Raji (cell line): ENCODE results near the gene BHMT.

Experiments
- POLR2A ChIP-seq: IDR thresholded peaks from 2 replicates; pipeline ENCODE4 v1.6.1; 2011; ENCODE audit warnings: low read depth, low read length, control low read depth; ENCODE audit not compliant: insufficient read depth

BHMT gene

DNA sequence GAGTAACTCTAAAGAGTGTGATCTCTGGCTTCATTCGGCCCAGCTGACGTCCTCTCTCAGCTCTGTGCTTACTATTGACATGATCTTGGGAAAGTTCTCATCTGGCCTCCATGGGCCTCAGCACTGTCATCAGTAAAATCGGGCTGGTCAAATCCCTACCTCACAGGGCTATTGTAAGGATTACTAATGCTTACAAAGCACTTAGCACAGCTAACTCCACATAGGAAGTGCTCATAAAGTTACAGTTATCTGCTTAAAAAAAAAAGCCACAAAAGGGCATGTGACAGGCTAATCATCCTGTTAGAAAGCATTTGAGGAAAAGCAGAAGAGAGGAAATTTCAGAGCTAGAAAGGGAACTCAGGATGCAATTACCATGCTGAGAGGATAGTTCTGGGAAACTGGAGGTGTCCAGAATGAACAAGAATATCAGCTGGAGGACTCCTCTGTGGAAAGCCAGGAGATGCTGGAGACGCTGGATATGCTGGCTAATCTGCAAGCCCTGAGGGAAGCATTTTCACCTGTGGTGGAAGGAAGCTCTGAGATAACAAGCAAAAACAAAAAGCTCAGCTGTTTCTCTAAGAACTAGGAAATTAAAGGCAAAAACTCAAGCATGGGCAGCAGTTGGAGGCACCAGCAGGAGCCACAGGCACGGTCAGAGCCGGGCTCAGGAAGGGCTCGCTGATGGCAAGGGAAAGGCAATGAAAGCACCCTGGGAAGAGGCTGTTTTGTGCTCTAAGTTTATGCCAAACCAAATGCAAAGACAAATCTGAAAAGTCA lies 4.4 kb upstream of the BHMT start:
- no peak for TF ChIP-seq POLR2A

GRCh38 chr5:79108086-79108485 lies 3.5 kb upstream of the BHMT start:
- no peak for TF ChIP-seq POLR2A

GRCh38 chr5:79108792-79109191 lies 2.8 kb upstream of the BHMT start:
- TF ChIP-seq POLR2A = no peak

- no peak for TF ChIP-seq POLR2A
Observed at GRCh38 chr5:79109527-79110492, 1.8 kb upstream of the BHMT start.

- no peak for TF ChIP-seq POLR2A
Observed at GRCh38 chr5:79111960-79112702, 522 bp downstream of the BHMT start.

GRCh38 chr5:79112703-79113058 lies 1.1 kb downstream of the BHMT start:
- no peak for TF ChIP-seq POLR2A

GRCh38 chr5:79119486-79119885 lies 7.9 kb downstream of the BHMT start:
- TF ChIP-seq POLR2A = no peak

DNA sequence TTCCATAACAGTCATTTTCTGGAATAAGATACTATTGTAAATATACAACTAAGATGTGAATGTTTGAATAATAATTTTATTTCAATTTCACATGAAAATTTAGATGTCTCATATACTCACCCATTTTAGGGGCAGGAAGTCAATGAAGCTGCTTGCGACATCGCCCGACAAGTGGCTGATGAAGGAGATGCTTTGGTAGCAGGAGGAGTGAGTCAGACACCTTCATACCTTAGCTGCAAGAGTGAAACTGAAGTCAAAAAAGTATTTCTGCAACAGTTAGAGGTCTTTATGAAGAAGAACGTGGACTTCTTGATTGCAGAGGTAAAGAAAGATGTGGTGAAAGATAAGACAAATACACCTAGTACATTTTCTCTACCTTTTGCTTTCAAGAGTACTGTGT lies 8.6 kb downstream of the BHMT start:
- TF ChIP-seq POLR2A = no peak

DNA sequence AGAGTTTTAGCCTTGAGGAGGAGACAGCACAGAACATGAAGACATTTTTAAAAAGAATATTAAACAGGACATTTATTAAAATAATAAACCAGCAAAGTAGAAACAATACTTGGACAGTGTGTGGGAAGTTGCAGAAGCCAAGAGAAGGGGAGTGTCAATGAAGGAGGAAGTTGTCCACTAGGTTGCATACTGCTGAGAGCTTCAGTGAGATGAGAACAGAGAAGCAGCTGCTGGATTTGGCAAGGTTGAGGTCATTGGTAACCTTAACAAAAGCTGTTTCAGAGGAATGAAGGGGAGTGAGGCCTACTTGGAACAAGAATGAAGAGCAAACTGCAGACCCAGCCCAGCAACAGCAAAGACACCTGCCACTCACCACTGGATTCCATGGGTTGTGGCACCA lies 11.4 kb downstream of the BHMT start:
- TF ChIP-seq POLR2A = no peak

DNA sequence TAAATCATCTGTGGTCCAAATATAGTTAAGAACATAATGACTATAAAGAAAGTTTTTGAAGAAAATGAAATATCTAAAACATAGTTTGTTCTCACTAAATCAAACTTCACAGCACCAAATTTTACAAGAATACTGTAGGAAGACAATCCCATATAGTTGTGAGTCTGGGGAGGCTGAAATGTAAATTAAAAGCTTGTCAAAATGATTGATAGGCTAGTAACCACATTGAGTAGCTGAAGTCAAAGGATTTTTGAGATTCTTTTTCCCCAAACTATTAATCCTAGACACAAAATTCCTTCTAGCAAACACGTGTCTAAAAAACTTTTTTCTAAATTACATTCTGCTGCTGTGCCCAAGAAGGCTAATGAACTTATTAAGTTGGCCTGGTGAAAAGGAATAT lies 13.0 kb downstream of the BHMT start:
- no peak for TF ChIP-seq POLR2A

DNA sequence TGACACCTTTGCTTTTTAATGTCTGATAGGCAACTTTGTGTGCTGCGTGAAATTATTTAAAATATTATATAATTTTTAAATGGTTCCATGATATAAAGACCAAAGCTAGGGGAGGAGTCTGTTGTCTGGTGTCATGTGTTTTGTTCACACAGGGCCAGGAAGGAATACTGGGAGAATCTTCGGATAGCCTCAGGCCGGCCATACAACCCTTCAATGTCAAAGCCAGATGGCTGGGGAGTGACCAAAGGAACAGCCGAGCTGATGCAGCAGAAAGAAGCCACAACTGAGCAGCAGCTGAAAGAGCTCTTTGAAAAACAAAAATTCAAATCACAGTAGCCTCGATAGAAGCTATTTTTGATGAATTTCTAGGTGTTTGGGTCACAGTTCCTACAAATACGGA lies 19.2 kb downstream of the BHMT start:
- no peak for TF ChIP-seq POLR2A

GRCh38 chr5:79133121-79133656 lies 21.6 kb downstream of the BHMT start:
- no peak for TF ChIP-seq POLR2A

DNA sequence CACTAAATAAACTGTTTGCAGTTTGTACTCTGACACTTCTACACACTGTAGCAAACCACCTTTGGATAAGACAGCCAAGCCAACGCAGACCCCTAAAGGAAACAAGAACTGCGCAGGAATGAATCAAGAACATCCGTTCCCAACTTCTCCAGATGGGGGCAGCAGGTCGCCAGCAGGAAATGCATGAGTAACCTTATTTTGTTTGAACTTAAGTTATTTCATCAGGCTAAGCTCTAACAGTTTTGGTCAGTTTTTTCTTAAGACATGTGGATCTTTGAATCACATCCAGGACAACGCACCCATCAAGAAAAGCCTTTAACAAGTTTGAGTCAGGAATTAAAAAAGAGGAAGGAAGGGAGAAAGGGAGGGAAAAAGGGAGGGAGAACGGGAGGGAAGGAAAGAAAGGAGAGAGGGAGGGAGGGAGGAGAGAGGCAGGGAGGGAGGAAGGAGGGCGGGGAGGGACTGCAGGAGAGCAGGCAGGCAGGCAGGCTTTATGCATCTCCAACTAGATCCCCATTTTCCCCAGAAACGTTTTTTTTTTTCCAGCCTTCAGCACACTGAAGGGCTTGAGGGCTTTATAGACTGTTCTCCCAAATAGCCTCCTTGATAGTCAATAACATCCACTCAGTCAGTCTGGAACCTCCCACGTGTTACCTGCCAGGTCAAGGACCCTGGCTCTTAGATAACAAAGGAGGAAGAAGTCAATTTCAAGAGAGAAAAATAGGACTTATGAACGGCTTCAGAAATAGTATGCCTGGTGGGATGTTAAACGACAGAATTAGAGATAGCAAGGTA lies 22.2 kb downstream of the BHMT start:
- no peak for TF ChIP-seq POLR2A

GRCh38 chr5:79135790-79136553 lies 24.4 kb downstream of the BHMT start:
- TF ChIP-seq POLR2A = no peak
